Mononuclear cell (primary cell): ENCODE results near the gene CTNNA1. TPM values are rescaled to one million over a fixed set of nuclear protein-coding genes. Genes with fewer than 3 reads are reported as not detected.

ENCODE experiments used
- H3K27me3 ChIP-seq: 2 replicates; pipeline ENCODE4 v1.6.0; 2011; ENCODE audit warnings: low read length, control low read depth; ENCODE audit not compliant: insufficient read depth
- H3K4me1 ChIP-seq: 2 replicates; pipeline ENCODE4 v1.5.1; 2011; ENCODE audit warnings: mild to moderate bottlenecking, low read length, control low read depth; ENCODE audit not compliant: insufficient read depth
- H3K4me3 ChIP-seq: 2 replicates; pipeline ENCODE4 v1.5.1; 2011; ENCODE audit warnings: mild to moderate bottlenecking, low read length, moderate library complexity
- H3K9me3 ChIP-seq: 2 replicates; pipeline ENCODE4 v1.5.1; 2011; ENCODE audit warnings: low read depth, mild to moderate bottlenecking, control low read depth, low read length
- total RNA-seq: library from RNA; depleted of rRNA; stranded (reverse); fragments of >200 nt; gene quantifications from one replicate; pipeline ENCODE4 v1.2.3, GENCODE V29; 2012

The CTNNA1 gene
- total RNA-seq, 1 donor = 67.2 TPM

DNA sequence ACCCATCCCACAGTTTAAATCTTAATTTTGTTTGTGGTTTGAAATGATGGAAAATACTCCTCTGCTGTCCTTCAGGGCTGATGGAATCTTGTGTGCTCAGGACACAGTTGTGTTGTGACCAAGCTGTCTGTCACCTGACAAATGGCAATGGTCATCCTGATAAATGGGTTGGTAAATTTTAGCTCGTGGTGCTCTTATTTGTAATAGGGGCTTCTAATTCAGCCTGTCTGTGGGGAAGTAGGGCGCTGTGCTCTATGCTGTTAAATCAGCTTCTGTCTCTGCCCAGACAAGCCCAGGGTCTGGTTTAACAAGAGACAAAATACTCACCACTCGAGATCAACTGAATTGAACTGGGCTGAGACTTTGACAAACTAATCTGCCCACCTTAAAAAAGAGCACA, 117.4 kb downstream of the CTNNA1 start:
- Histone ChIP-seq H3K4me3 (no peak overlapping the region), H3K4me1 (no peaks in the 10 kb centered on the region), H3K27me3 (no peaks in the 10 kb centered on the region), H3K9me3 (no peaks in the 10 kb centered on the region)

- H3K9me3 ChIP-seq = no peaks in the 10 kb centered on the region
These were observed 119.7 kb downstream of the CTNNA1 start for GRCh38 chr5:138872841-138873465.

DNA sequence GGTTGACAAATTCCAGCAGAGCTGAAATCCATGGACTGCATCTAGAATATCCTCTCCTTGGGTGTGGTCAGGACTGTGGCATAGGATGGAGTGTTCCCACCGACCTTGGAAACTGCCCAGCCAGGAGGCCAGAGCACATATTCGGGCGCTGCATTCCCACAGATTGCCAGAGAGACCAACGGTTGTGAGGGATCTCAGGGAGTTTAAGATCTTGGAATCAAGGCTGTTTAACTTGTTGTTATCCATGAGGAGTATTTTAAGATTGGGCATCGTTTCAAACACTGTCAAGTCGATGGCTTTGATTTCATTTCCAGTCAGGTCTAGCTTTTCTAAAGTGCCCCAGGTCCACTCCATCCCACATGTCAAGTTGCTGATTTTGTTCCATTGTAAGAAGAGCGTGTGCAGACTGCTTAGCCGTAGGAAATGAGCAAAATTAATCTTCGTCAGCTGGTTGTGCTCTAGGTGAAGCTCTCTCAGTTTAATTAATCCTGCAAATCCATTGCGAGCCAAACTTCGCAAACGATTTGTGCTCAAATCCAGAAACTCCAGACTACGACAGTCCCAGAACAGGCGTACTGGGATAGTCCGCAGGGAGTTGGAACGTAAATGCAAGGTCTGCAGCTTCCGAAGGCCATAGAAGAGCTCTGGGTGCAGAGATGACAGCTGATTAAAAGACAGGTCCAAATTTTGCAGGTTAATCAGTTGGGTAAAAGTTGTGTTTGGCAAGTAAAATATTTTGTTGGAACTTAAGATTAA, 120.4 kb downstream of the CTNNA1 start:
- Histone ChIP-seq H3K4me1 (no peaks in the 10 kb centered on the region), H3K4me3 (no peak overlapping the region), H3K27me3 (no peaks in the 10 kb centered on the region), H3K9me3 (no peaks in the 10 kb centered on the region)

More at GRCh38 chr5:138872841-138873465, 119.7 kb downstream of the CTNNA1 start:
- no peak overlapping the region for H3K4me3 ChIP-seq
- no peaks in the 10 kb centered on the region for H3K27me3 ChIP-seq
- H3K4me1 ChIP-seq = no peaks in the 10 kb centered on the region

DNA sequence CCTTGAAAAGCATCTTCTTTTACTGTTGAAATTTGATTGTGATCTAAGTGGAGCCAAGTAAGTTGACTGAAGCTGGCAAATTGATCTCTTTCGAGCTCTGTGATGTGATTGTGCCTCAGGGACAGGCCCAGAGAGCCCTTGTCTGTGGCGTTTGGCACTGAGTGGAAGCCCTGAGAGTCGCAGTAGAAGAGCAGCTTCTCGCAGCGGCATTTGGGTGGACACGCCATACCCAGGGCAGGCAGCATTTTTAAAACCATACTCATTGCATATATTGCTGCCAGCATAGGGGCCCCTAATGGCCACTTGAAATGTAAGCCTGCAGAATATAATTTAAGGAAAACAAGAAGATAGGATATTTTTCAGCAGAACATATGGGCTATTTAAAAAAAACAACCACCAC, 121.0 kb downstream of the CTNNA1 start:
- Histone ChIP-seq H3K9me3 (no peaks in the 10 kb centered on the region), H3K4me1 (no peaks in the 10 kb centered on the region), H3K4me3 (no peak overlapping the region), H3K27me3 (no peaks in the 10 kb centered on the region)

GRCh38 chr5:138874771-138875551, 121.7 kb downstream of the CTNNA1 start, which contains the start of gene LRRTM2:
LRRTM2 (minus strand) TSS chr5:138875335; CDS start chr5:138874911, 424 bp downstream.
- H3K4me3 ChIP-seq = no peak within 1 kb of the TSS
- H3K9me3 ChIP-seq = no peaks in the 10 kb centered on the region
- H3K27me3 ChIP-seq = no peaks in the 10 kb centered on the region
- no peaks in the 10 kb centered on the region for H3K4me1 ChIP-seq

GRCh38 chr5:138875552-138875875, 122.3 kb downstream of the CTNNA1 start:
- Histone ChIP-seq H3K27me3 (no peaks in the 10 kb centered on the region), H3K9me3 (no peaks in the 10 kb centered on the region), H3K4me3 (no peak overlapping the region), H3K4me1 (no peaks in the 10 kb centered on the region)

DNA sequence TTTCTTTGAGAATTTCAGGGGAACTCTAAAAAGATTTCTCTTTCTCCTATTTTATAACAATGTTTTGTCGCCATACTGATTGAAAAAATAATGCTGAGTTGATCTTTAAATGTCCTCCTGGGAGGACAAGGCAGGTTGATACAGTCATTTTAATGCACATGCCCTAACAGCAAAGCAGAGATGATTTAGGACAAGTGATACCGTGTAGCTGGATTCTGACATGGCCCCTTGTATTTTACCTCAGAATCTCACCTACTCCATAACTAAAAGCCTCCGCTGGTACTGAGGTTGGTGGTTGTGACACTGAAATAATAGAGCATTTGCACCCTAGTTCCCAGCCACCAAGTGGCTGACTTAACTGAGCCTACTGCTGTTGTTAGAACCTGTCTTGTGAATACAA, 122.7 kb downstream of the CTNNA1 start:
- Histone ChIP-seq H3K4me1 (no peaks in the 10 kb centered on the region), H3K9me3 (no peaks in the 10 kb centered on the region), H3K27me3 (no peaks in the 10 kb centered on the region), H3K4me3 (no peak overlapping the region)

- no peaks in the 10 kb centered on the region for H3K4me1 ChIP-seq
- H3K4me3 ChIP-seq = no peak overlapping the region
- H3K9me3 ChIP-seq = no peaks in the 10 kb centered on the region
- H3K27me3 ChIP-seq = no peaks in the 10 kb centered on the region
These were observed 123.6 kb downstream of the CTNNA1 start for GRCh38 chr5:138876811-138877210.

DNA sequence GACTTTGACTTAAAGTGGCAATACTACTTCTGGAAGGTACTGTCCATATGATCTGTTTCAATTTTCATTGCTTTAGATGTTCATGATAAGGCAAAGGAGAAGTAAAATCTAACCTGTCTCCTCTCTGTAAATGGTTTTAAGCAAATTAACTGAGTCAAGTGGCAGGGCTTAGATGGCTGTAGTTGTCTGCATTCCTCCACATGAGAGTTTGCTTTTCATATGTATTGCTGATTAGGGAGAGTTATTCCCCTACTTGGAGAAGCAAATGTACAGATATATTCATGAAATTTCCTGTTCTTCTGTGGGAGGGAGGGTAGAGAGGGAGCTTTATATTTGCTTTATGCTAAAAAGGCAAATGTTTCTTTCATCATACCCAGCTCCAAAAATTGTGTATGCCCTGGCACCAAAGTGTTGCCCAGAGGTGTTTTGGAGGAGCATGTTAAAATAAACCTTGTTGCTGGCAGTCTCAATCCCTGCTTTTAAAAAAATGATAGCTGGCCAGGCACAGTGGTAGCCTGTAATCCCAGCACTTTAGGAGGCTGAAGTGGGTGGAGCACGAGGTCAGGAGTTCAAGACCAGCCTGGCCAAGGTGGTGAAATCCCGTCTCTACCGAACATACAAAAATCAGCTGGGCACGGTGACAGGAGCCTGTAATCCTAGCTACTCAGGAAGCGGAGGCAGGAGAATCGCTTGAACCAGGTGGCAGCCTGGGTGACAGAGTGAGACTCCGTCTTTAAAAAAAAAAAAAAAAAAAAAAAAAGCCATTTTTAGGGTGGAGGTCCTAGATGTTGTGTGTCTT, 125.4 kb downstream of the CTNNA1 start:
- Histone ChIP-seq H3K9me3 (no peaks in the 10 kb centered on the region), H3K27me3 (no peaks in the 10 kb centered on the region), H3K4me1 (no peaks in the 10 kb centered on the region), H3K4me3 (no peak overlapping the region)

- Histone ChIP-seq H3K4me3 (no peak overlapping the region), H3K4me1 (no peaks in the 10 kb centered on the region)
These were observed 130.0 kb downstream of the CTNNA1 start for GRCh38 chr5:138883211-138883610.

GRCh38 chr5:138884094-138884493, 130.9 kb downstream of the CTNNA1 start:
- H3K27me3 ChIP-seq = no peaks in the 10 kb centered on the region
- no peak overlapping the region for H3K4me3 ChIP-seq
- H3K4me1 ChIP-seq = no peaks in the 10 kb centered on the region
- no peaks in the 10 kb centered on the region for H3K9me3 ChIP-seq

More at GRCh38 chr5:138883211-138883610, 130.0 kb downstream of the CTNNA1 start:
- no peaks in the 10 kb centered on the region for H3K27me3 ChIP-seq
- no peaks in the 10 kb centered on the region for H3K9me3 ChIP-seq

GRCh38 chr5:138884554-138884953, 131.3 kb downstream of the CTNNA1 start:
- Histone ChIP-seq H3K4me3 (no peak overlapping the region), H3K27me3 (no peaks in the 10 kb centered on the region), H3K9me3 (no peaks in the 10 kb centered on the region), H3K4me1 (no peaks in the 10 kb centered on the region)

DNA sequence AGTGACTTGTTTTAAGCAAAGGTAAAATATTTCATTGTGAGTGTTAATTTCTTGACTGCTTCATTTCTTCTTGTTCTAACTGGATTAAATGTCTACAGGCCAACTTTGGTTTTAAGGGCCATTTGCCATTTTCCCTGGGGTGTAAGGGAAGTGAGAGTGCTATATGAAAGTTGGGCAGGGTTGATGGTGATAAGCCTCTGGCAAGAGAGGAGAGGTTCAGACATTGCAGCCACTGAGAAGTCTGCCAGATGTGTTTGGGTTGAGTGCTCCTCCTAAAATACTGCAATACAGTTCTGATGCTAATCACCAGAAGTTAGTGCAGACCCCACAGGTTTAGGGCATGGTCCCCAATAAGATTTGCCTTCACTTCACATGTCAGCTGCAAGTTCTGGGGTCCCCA, 136.8 kb downstream of the CTNNA1 start:
- no peak overlapping the region for H3K4me3 ChIP-seq
- H3K4me1 ChIP-seq = no peaks in the 10 kb centered on the region
- H3K9me3 ChIP-seq = peaks cover 12% of the 10 kb centered on the region
- H3K27me3 ChIP-seq = no peaks in the 10 kb centered on the region

DNA sequence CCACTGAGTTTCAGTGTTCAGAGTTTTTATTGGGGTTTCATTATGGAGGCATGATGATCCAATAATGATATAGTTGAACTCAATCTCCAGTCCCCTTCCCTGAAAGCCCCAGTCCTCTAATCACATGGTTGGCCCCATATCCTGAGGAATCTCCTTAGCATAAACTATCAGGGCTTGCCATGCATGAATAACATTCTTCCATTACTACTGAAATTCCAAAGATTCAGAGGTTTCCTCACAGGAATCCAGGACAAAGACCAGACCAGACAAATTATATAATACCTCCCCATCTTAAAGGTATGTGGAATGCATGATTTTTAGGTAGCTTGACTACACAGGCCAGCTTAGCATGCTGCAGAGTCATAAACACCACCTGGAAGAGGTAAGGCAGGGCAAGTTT, 137.4 kb downstream of the CTNNA1 start:
- no peaks in the 10 kb centered on the region for H3K4me1 ChIP-seq
- no peaks in the 10 kb centered on the region for H3K27me3 ChIP-seq
- H3K4me3 ChIP-seq = no peak overlapping the region
- peaks cover 12% of the 10 kb centered on the region for H3K9me3 ChIP-seq

- H3K4me1 ChIP-seq = no peaks in the 10 kb centered on the region
These were observed 142.7 kb downstream of the CTNNA1 start for GRCh38 chr5:138895918-138896317.

More at GRCh38 chr5:138895918-138896317, 142.7 kb downstream of the CTNNA1 start:
- H3K4me3 ChIP-seq = no peak overlapping the region
- H3K27me3 ChIP-seq = no peaks in the 10 kb centered on the region
- H3K9me3 ChIP-seq = peaks cover under 1% of the 10 kb centered on the region
